Right lobe of liver (tissue), 4 donors: ENCODE measurements around the gene SS18.

ENCODE experiments used
- POLR2A ChIP-seq: fragments of 450-650 bp; IDR thresholded peaks from one replicate; pipeline ENCODE4 v1.6.1; 2017; ENCODE audit warnings: antibody characterized with exemption, mild to moderate bottlenecking
- TF ChIP-seq, protein P1 (sequence below), 4 donors: fragments of 200-600 bp in 3 of 4; fragments of 450-650 bp in 1 of 4; IDR thresholded peaks; one replicate each; pipeline versions ENCODE4 v1.5.1 to v1.8.0; 2016 to 2022; ENCODE audit warnings: antibody characterized with exemption in 4 of 4, mild to moderate bottlenecking in 2 of 4
- donor health status: DM: no; HTN: no; CAD: no.
- donor health status: DM: no; HTN: no; CAD: no.
- donor health status: DM: no; HTN: yes; CAD: no.

DNA sequence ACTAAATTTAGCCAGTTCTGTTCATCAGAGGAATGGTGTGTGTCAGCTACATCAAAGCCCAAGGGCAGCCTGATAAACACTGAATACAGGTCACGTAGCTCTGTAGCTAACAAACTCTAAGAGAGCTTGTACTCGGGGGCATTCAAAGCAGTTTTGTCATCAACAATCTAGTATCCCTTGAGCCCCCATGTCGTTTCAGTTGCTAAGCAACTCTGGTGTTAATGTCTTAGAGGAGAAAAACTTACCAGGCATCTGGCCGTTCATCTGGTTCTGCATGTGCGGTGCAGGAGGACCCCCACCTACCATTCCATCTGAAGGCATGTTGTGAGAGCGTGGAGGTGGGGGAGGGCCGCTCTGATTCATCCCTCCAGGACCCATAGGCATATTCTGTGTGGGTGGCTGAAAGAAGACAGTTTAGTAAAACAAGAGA, 33.1 kb downstream of the SS18 start:
- TF ChIP-seq, protein P1, sequence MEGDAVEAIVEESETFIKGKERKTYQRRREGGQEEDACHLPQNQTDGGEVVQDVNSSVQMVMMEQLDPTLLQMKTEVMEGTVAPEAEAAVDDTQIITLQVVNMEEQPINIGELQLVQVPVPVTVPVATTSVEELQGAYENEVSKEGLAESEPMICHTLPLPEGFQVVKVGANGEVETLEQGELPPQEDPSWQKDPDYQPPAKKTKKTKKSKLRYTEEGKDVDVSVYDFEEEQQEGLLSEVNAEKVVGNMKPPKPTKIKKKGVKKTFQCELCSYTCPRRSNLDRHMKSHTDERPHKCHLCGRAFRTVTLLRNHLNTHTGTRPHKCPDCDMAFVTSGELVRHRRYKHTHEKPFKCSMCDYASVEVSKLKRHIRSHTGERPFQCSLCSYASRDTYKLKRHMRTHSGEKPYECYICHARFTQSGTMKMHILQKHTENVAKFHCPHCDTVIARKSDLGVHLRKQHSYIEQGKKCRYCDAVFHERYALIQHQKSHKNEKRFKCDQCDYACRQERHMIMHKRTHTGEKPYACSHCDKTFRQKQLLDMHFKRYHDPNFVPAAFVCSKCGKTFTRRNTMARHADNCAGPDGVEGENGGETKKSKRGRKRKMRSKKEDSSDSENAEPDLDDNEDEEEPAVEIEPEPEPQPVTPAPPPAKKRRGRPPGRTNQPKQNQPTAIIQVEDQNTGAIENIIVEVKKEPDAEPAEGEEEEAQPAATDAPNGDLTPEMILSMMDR (IDR thresholded peaks at IDR 0.05) = no peak
- TF ChIP-seq POLR2A = no peak
